ENCODE measurements around the gene ZFAND5. TPM values are rescaled to one million over a fixed set of nuclear protein-coding genes. Genes with fewer than 3 reads are reported as not detected.

The ZFAND5 gene
- total RNA-seq, 4 donors from 2014 or later: 105 to 281 (median 137) TPM

DNA sequence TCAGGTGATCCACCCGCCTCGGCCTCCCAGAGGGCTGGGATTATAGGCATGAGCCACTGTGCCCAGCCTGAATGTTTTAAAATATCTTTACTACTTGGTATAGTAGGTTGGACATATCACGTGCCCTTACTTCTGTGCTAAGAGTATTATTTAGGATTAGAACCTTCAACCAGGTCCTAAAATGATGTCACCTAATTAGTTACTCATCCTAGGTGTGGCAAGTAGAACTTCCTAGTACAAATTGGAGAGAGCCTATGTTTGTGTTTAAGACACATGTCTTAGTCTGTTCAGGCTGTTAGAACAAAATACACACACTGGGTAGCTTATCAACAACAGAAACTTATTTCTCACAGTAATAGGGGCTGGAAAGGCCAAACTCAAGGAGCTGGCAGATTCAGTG is 51.5 kb downstream of the ZFAND5 start:
- no peaks in the 10 kb centered on the region for H3K27me3 ChIP-seq
- no peak overlapping the region for H3K27ac ChIP-seq
- WGBS: 92% methylated on average over 3 of the region's 3 CpGs
- peaks cover 28% of the 10 kb centered on the region for H3K4me1 ChIP-seq
- TF ChIP-seq CTCF (IDR thresholded peaks at IDR 0.05) (no peak), POLR2A (IDR thresholded peaks at IDR 0.05) (no peak), EP300 (IDR thresholded peaks at IDR 0.05) (no peak), POLR2AphosphoS5 (IDR thresholded peaks at IDR 0.05) (no peak)
- H3K9me3 ChIP-seq: no peaks in the 10 kb centered on the region
- H3K4me3 ChIP-seq: no peak overlapping the region
- no peaks in the 10 kb centered on the region for H3K36me3 ChIP-seq
- DNase-seq (ENCODE audit: low spot score in 2 of 2): no peak

DNA sequence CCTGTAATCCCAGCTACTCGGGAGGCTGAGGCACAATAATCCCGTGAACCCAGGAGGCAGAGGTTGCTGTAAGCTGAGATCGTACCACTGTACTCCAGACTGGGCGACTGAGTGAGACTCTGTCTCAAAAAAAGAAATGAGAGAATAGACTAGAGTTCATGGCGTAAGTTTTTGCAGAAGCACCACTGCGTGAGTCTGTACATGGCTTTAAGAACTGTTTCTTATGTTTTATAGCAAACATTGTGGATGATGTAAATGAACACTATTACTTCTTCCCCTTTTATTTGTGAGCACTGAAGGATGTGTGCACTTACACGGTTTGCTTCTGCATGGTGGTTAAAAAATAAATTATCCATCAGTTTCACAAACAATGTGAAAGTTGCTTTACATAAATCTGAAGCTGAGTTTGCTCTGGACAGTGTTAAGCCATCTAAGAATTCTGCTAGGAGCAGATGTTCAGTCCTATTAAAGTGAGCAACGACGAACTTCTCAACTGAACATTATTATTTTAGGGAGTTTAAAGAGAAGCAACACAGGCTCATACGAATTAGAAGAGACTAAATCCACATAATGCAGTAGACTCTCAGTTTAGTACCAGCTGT is 52.5 kb downstream of the ZFAND5 start:
- Histone ChIP-seq H3K4me1 (peaks cover 28% of the 10 kb centered on the region), H3K36me3 (no peaks in the 10 kb centered on the region), H3K27ac (no peak overlapping the region), H3K27me3 (no peaks in the 10 kb centered on the region), H3K4me3 (no peak overlapping the region), H3K9me3 (no peaks in the 10 kb centered on the region)
- DNase-seq (ENCODE audit: low spot score in 2 of 2): no peak
- WGBS: 77% methylated on average over 10 of the region's 10 CpGs
- no peak for TF ChIP-seq CTCF (IDR thresholded peaks at IDR 0.05)
- no peak for TF ChIP-seq POLR2A (IDR thresholded peaks at IDR 0.05)
- TF ChIP-seq POLR2AphosphoS5 (IDR thresholded peaks at IDR 0.05): no peak

DNA sequence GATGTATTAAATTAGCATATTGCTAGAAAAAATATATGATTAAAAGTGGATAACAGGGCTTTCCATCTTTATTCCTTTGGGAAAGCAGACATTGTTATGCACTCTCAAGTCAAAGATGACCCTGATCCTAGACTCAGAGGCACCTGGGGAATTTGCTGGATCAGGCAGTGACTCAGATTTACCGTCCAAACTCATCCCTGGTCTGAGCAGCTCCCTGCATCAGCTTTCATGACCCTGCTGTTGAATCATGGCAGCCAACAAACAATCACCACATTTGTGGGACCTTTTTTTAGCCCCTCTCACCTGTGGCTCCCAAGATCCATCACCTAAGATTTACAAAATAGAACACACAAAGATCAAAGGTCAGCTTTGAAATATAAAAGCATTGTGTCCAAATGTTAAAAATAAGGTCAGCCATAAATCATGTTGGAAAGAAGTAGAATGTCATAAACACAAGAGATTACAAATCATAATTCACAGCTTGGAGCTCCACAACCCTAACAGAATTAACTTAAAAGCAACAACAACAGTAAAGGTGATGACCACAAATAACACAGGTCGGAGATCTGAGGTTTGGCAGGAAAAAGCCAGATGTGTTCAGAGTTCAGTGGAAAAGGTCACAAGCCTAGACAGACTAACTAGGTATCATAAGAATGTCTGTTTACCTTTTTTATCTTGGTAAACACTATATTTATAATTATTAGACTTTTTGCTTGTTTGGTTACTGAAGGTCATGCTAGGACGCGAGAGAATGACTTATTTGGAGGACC is 55.5 kb downstream of the ZFAND5 start:
- Histone ChIP-seq H3K27me3 (no peaks in the 10 kb centered on the region), H3K36me3 (no peaks in the 10 kb centered on the region), H3K4me3 (no peak overlapping the region), H3K9me3 (no peaks in the 10 kb centered on the region), H3K4me1 (peaks cover 15% of the 10 kb centered on the region), H3K27ac (no peak overlapping the region)
- DNase-seq (ENCODE audit: low spot score in 2 of 2): no peak
- TF ChIP-seq EP300 (IDR thresholded peaks at IDR 0.05) (no peak), CTCF (IDR thresholded peaks at IDR 0.05) (no peak), POLR2AphosphoS5 (IDR thresholded peaks at IDR 0.05) (no peak), POLR2A (IDR thresholded peaks at IDR 0.05) (no peak)
- 91% methylated on average over 4 of the region's 4 CpGs for WGBS

GRCh38 chr9:72306761-72307160 is 58.2 kb downstream of the ZFAND5 start:
- TF ChIP-seq POLR2A (IDR thresholded peaks at IDR 0.05) (no peak), CTCF (IDR thresholded peaks at IDR 0.05) (no peak), POLR2AphosphoS5 (IDR thresholded peaks at IDR 0.05) (no peak), EP300 (IDR thresholded peaks at IDR 0.05) (no peak)
- no peaks in the 10 kb centered on the region for H3K9me3 ChIP-seq
- no peaks in the 10 kb centered on the region for H3K36me3 ChIP-seq
- no peak for DNase-seq (ENCODE audit: low spot score in 2 of 2)
- H3K4me1 ChIP-seq: peaks cover 12% of the 10 kb centered on the region
- 60% methylated on average over 1 of the region's 1 CpG for whole genome bisulfite sequencing
- no peak overlapping the region for H3K4me3 ChIP-seq
- no peak overlapping the region for H3K27ac ChIP-seq
- H3K27me3 ChIP-seq: no peaks in the 10 kb centered on the region

DNA sequence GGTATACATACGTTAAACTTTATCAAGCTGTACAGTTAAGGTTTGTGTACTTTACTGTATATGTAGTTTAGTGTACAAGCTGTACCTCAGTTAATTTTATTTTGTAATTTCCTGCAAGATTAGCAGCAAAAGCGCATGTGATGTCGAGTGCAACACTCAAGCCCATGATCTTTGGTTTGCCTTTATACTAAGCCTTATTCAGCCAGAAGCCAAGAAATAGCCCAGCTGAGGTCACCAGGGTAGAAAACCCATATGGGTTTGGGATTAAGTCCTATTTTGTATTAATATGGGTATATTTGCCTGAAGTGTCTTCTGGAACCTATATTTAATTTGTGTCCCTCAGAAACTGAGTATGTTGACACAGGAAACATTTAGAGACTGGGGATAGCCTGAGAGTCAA is 59.3 kb downstream of the ZFAND5 start:
- no peak for DNase-seq (ENCODE audit: low spot score in 2 of 2)
- Histone ChIP-seq H3K27me3 (no peaks in the 10 kb centered on the region), H3K27ac (peak overlapping the region; percentile 64), H3K9me3 (no peaks in the 10 kb centered on the region), H3K36me3 (no peaks in the 10 kb centered on the region), H3K4me1 (peaks cover 12% of the 10 kb centered on the region), H3K4me3 (peak overlapping the region; percentile 28)
- 67% methylated on average over 3 of the region's 3 CpGs for WGBS
- TF ChIP-seq POLR2AphosphoS5 (IDR thresholded peaks at IDR 0.05): no peak
- no peak for TF ChIP-seq POLR2A (IDR thresholded peaks at IDR 0.05)
- no peak for TF ChIP-seq EP300 (IDR thresholded peaks at IDR 0.05)
- no peak for TF ChIP-seq CTCF (IDR thresholded peaks at IDR 0.05)
